ENCODE data around the gene FIGNL2.

DNA sequence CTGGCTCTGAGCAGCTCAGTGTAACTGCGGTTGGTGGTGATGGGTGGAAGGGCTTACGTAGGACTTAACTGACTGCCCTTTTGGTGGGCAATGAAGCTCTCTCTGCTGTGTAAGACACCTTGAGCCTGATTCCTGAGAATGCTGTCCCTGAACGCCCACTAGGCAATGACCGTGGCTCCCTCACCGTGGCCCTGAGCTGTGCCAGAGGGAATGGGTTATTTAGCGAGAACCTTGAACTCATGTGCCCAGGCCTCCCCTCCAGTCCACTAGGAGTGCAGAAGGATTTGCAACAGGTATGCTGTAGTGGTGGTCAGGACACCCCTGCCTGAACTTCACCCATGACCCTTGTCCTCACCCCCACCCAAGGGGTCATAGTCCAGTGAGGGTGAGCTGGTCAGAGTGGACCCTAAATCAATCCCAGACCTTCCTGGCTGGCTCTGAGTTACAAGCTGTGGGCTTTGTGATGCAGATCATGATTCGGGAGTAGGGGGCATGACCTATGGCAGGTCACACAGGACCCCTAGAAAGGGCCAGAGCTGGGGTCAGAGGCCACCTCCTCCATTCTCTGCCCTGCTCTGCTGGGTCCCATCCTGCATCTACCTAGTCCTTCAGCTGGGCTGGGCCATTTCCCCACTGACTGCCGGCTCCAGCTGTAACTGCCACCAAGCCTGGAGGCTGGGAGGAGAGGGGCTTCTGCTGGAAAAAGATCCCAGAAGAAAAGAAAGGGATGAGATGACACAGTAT is 24.9 kb upstream of the FIGNL2 start:
- TF ChIP-seq, protein P1, sequence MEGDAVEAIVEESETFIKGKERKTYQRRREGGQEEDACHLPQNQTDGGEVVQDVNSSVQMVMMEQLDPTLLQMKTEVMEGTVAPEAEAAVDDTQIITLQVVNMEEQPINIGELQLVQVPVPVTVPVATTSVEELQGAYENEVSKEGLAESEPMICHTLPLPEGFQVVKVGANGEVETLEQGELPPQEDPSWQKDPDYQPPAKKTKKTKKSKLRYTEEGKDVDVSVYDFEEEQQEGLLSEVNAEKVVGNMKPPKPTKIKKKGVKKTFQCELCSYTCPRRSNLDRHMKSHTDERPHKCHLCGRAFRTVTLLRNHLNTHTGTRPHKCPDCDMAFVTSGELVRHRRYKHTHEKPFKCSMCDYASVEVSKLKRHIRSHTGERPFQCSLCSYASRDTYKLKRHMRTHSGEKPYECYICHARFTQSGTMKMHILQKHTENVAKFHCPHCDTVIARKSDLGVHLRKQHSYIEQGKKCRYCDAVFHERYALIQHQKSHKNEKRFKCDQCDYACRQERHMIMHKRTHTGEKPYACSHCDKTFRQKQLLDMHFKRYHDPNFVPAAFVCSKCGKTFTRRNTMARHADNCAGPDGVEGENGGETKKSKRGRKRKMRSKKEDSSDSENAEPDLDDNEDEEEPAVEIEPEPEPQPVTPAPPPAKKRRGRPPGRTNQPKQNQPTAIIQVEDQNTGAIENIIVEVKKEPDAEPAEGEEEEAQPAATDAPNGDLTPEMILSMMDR (IDR thresholded peaks at IDR 0.05; ENCODE audit: low read depth, low read length, missing input control): no peak
- TF ChIP-seq MAX (IDR thresholded peaks at IDR 0.05): no peak
- TF ChIP-seq GABPA (IDR thresholded peaks at IDR 0.05 in 1 of 2, conservative IDR thresholded peaks at IDR 0.05 in 1 of 2): no peak
- no peak for TF ChIP-seq SP1 (IDR thresholded peaks at IDR 0.05)
- no peak for TF ChIP-seq EGR1 (IDR thresholded peaks at IDR 0.05; ENCODE audit: low read depth in 2 of 2)
- no peak for TF ChIP-seq YY1 (IDR thresholded peaks at IDR 0.05)
- no peak for TF ChIP-seq ATF3 (IDR thresholded peaks at IDR 0.05)
- TF ChIP-seq RAD21 (IDR thresholded peaks at IDR 0.05): no peak
- TF ChIP-seq, protein P2, sequence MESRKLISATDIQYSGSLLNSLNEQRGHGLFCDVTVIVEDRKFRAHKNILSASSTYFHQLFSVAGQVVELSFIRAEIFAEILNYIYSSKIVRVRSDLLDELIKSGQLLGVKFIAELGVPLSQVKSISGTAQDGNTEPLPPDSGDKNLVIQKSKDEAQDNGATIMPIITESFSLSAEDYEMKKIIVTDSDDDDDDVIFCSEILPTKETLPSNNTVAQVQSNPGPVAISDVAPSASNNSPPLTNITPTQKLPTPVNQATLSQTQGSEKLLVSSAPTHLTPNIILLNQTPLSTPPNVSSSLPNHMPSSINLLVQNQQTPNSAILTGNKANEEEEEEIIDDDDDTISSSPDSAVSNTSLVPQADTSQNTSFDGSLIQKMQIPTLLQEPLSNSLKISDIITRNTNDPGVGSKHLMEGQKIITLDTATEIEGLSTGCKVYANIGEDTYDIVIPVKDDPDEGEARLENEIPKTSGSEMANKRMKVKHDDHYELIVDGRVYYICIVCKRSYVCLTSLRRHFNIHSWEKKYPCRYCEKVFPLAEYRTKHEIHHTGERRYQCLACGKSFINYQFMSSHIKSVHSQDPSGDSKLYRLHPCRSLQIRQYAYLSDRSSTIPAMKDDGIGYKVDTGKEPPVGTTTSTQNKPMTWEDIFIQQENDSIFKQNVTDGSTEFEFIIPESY (IDR thresholded peaks at IDR 0.05): no peak
- TF ChIP-seq HNF4G (IDR thresholded peaks at IDR 0.05): no peak
- TF ChIP-seq FOXA1 (IDR thresholded peaks at IDR 0.05): no peak
- TF ChIP-seq, protein P3, sequence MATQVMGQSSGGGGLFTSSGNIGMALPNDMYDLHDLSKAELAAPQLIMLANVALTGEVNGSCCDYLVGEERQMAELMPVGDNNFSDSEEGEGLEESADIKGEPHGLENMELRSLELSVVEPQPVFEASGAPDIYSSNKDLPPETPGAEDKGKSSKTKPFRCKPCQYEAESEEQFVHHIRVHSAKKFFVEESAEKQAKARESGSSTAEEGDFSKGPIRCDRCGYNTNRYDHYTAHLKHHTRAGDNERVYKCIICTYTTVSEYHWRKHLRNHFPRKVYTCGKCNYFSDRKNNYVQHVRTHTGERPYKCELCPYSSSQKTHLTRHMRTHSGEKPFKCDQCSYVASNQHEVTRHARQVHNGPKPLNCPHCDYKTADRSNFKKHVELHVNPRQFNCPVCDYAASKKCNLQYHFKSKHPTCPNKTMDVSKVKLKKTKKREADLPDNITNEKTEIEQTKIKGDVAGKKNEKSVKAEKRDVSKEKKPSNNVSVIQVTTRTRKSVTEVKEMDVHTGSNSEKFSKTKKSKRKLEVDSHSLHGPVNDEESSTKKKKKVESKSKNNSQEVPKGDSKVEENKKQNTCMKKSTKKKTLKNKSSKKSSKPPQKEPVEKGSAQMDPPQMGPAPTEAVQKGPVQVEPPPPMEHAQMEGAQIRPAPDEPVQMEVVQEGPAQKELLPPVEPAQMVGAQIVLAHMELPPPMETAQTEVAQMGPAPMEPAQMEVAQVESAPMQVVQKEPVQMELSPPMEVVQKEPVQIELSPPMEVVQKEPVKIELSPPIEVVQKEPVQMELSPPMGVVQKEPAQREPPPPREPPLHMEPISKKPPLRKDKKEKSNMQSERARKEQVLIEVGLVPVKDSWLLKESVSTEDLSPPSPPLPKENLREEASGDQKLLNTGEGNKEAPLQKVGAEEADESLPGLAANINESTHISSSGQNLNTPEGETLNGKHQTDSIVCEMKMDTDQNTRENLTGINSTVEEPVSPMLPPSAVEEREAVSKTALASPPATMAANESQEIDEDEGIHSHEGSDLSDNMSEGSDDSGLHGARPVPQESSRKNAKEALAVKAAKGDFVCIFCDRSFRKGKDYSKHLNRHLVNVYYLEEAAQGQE (IDR thresholded peaks at IDR 0.05): no peak
